CD14-positive monocyte (primary cell): Measurements from ENCODE around the gene ASCC3. TPM values are rescaled to one million over a fixed set of nuclear protein-coding genes. Genes with fewer than 3 reads are reported as not detected.

Experiments used
- DNase-seq, 3 donors: peaks; one replicate each; pipeline ENCODE4 v3.0.0-alpha.2; 2011 to 2022
- H2AFZ ChIP-seq: 2 replicates; pipeline ENCODE4 v1.6.0; 2012; ENCODE audit warnings: mild to moderate bottlenecking, low read depth, low read length, inconsistent platforms; ENCODE audit not compliant: insufficient read depth, poor library complexity, severe bottlenecking
- H3K27ac ChIP-seq, 2 donors: 1 replicate in 1 of 2; 2 replicates in 1 of 2; pipeline ENCODE4 v1.5.1; 2012 to 2013; ENCODE audit warnings: low read length in 2 of 2, control low read depth in 1 of 2, inconsistent platforms in 1 of 2, low read depth in 1 of 2, mild to moderate bottlenecking in 1 of 2
- H3K27me3 ChIP-seq, 2 donors: one replicate each; pipeline versions ENCODE4 v1.6.0 to v1.6.1; 2011 to 2013; ENCODE audit warnings: low read length in 2 of 2; ENCODE audit not compliant: control insufficient read depth in 2 of 2, insufficient read depth in 2 of 2
- H3K36me3 ChIP-seq, 2 donors: replicated peaks in 1 of 2; 1 replicate in 1 of 2; 2 replicates in 1 of 2; pipeline versions ENCODE4 v1.5.1 to v1.6.1; 2012 to 2013; ENCODE audit warnings: low read length in 2 of 2, control low read depth in 1 of 2, inconsistent platforms in 1 of 2, mild to moderate bottlenecking in 1 of 2; ENCODE audit not compliant: insufficient read depth in 2 of 2, control insufficient read depth in 1 of 2
- H3K4me1 ChIP-seq, 2 donors: 1 replicate in 1 of 2; 2 replicates in 1 of 2; pipeline versions ENCODE4 v1.5.1 to v1.6.1; 2012 to 2013; ENCODE audit warnings: low read length in 2 of 2, control low read depth in 1 of 2, inconsistent platforms in 1 of 2, mild to moderate bottlenecking in 1 of 2, moderate library complexity in 1 of 2; ENCODE audit not compliant: insufficient read depth in 2 of 2, control insufficient read depth in 1 of 2
- H3K4me2 ChIP-seq: replicated peaks from 2 replicates; pipeline ENCODE3; 2012; ENCODE audit warnings: low read length, moderate library complexity, mild to moderate bottlenecking; ENCODE audit not compliant: poor library complexity, severe bottlenecking; ENCODE audit errors: extremely low read depth
- H3K4me3 ChIP-seq, 3 experiments: fragments of 200-600 bp in 1 of 3; sonication (generic) in 1 of 3; replicated peaks in 1 of 3; 1 replicate in 2 of 3; 2 replicates in 1 of 3; pipeline ENCODE4 v1.5.1; 2011 to 2013; ENCODE audit warnings: low read length in 3 of 3, mild to moderate bottlenecking in 3 of 3, control low read depth in 2 of 3, low read depth in 2 of 3, inconsistent platforms in 1 of 3, moderate library complexity in 1 of 3
- H3K79me2 ChIP-seq: 2 replicates; pipeline ENCODE4 v1.6.0; 2012; ENCODE audit warnings: mild to moderate bottlenecking, control low read depth, inconsistent platforms, low read length, moderate library complexity; ENCODE audit not compliant: insufficient read depth
- H3K9ac ChIP-seq: 2 replicates; pipeline ENCODE4 v1.6.0; 2017; ENCODE audit warnings: low read length, mild to moderate bottlenecking; ENCODE audit not compliant: insufficient read depth, poor library complexity, severe bottlenecking
- H3K9me3 ChIP-seq, 2 donors: replicated peaks in 1 of 2; 1 replicate in 1 of 2; 2 replicates in 1 of 2; pipeline versions ENCODE4 v1.5.1 to v1.6.1; 2012 to 2013; ENCODE audit warnings: low read length in 2 of 2, control low read depth in 1 of 2; ENCODE audit not compliant: control insufficient read depth in 1 of 2, insufficient read depth in 1 of 2
- H4K20me1 ChIP-seq: 2 replicates; pipeline ENCODE4 v1.6.0; 2012; ENCODE audit warnings: mild to moderate bottlenecking, low read length, control low read depth, moderate library complexity; ENCODE audit not compliant: insufficient read depth
- H3K27ac Mint-ChIP-seq, 7 donors: one replicate each; pipeline ENCODE4 v1.8.0; 2020; ENCODE audit warnings: mild to moderate bottlenecking in 7 of 7, mixed read lengths in 7 of 7, moderate library complexity in 6 of 7, inconsistent platforms in 2 of 7
- H3K27me3 Mint-ChIP-seq, 3 donors: one replicate each; pipeline ENCODE4 v1.8.0; 2021 to 2022; ENCODE audit warnings: low read depth in 3 of 3, mild to moderate bottlenecking in 3 of 3, mixed read lengths in 3 of 3, moderate library complexity in 3 of 3, inconsistent platforms in 1 of 3
- H3K36me3 Mint-ChIP-seq, 2 donors: one replicate each; pipeline ENCODE4 v1.8.0; 2020; ENCODE audit warnings: mixed read lengths in 2 of 2, inconsistent platforms in 1 of 2, mild to moderate bottlenecking in 1 of 2
- H3K4me1 Mint-ChIP-seq: one replicate; pipeline ENCODE4 v1.8.0; 2020; ENCODE audit warnings: mild to moderate bottlenecking, mixed read lengths
- H3K4me3 Mint-ChIP-seq, 2 donors: one replicate each; pipeline ENCODE4 v1.8.0; 2020; ENCODE audit warnings: mild to moderate bottlenecking in 2 of 2, mixed read lengths in 2 of 2, moderate library complexity in 1 of 2
- H3K9me3 Mint-ChIP-seq, 7 donors: one replicate each; pipeline ENCODE4 v1.8.0; 2020 to 2022; ENCODE audit warnings: mixed read lengths in 7 of 7, mild to moderate bottlenecking in 6 of 7, moderate library complexity in 6 of 7, inconsistent platforms in 2 of 7
- WGBS: methylation state at CpG from one replicate; pipeline ENCODE4 v1.1.5; 2013; ENCODE audit warnings: missing lambda C conversion rate; ENCODE audit not compliant: insufficient coverage; 5-methylcytosine and 5-hydroxymethylcytosine counted together
- intact Hi-C, 2 donors: fragments of 100-400 bp; cut with micrococcal nuclease; formaldehyde crosslinking; loops; one replicate each; pipeline versions ENCODE4 v1.15.0 to v1.15.1; 2023
- polyA plus RNA-seq, 3 donors: library from polyadenylated mRNA; depleted of rRNA in 1 of 3; unstranded in 2 of 3; stranded (reverse) in 1 of 3; fragments of 300-500 nt in 2 of 3; fragments of >200 nt in 1 of 3; fragmentation: Illumina TruSeq in 2 of 3; gene quantifications; 1 replicate in 2 of 3; 2 replicates in 1 of 3; pipeline ENCODE4 v1.2.3, GENCODE V29; 2012 to 2021
- TF ChIP-seq, protein P1 (sequence below): fragments of 200-600 bp; IDR thresholded peaks from one replicate; pipeline ENCODE4 v1.8.0; 2022; ENCODE audit warnings: antibody characterized with exemption, mild to moderate bottlenecking

ASCC3 gene
- polyA plus RNA-seq, 3 donors = 6.4 to 12.9 (median 10.6) TPM

DNA sequence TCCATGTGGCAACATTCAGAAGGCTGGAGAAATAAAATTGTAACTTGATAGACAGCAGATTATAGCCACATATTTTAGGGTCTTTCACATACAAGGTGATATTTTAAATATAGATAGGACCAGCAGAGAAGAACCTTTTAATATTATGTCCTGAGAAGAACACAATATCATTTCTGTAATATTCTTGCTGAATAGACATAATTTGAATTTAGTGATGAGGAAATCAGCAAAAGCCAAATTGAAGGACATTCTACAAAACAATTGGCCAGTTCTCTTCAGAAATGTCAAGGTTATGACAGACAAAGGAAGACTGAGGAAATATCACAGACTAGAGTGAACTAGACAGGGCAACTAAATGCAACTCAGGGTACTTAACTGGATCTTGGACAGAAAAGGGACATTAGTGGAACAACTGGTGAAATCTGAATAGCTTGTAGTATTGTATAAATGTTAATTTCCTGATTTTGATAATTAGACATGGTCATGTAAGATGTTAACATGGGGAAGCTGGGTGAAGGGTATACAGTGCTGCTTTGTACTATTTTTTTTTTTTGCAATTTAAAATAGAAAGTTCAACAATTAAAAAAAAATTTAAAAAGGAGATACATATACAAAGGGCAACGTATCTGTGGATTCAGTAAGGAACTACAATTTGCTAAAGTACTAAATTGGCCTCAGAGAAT lies 281.9 kb downstream of the ASCC3 start:
- H3K9me3 Mint-ChIP-seq = peaks cover 0 to 2% (median 0%) of the 10 kb centered on the region in 7 donors
- no peaks in the 10 kb centered on the region for H3K27me3 Mint-ChIP-seq
- intact Hi-C loops = no loop called here
- no CpG with 5 or more reads among the region's 1 CpG for WGBS
- peaks cover 0 to 20% of the 10 kb centered on the region in 2 donors for H3K36me3 ChIP-seq
- TF ChIP-seq, protein P1, sequence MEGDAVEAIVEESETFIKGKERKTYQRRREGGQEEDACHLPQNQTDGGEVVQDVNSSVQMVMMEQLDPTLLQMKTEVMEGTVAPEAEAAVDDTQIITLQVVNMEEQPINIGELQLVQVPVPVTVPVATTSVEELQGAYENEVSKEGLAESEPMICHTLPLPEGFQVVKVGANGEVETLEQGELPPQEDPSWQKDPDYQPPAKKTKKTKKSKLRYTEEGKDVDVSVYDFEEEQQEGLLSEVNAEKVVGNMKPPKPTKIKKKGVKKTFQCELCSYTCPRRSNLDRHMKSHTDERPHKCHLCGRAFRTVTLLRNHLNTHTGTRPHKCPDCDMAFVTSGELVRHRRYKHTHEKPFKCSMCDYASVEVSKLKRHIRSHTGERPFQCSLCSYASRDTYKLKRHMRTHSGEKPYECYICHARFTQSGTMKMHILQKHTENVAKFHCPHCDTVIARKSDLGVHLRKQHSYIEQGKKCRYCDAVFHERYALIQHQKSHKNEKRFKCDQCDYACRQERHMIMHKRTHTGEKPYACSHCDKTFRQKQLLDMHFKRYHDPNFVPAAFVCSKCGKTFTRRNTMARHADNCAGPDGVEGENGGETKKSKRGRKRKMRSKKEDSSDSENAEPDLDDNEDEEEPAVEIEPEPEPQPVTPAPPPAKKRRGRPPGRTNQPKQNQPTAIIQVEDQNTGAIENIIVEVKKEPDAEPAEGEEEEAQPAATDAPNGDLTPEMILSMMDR = no peak
- no peak overlapping the region for H3K27ac ChIP-seq
- H3K4me1 Mint-ChIP-seq = no peaks in the 10 kb centered on the region
- peak overlapping the region in 1 of 7 donors; percentile 2 for H3K27ac Mint-ChIP-seq
- H3K4me2 ChIP-seq = no peak overlapping the region
- H3K79me2 ChIP-seq = no peaks in the 10 kb centered on the region
- H2AFZ ChIP-seq = no peak overlapping the region
- no peaks in the 10 kb centered on the region for H3K27me3 ChIP-seq
- H3K4me3 ChIP-seq = no peak overlapping the region
- no peak overlapping the region for H3K4me3 Mint-ChIP-seq
- H3K9ac ChIP-seq = no peak overlapping the region
- H4K20me1 ChIP-seq = no peaks in the 10 kb centered on the region
- peaks cover 41 to 50% of the 10 kb centered on the region in 2 donors for H3K36me3 Mint-ChIP-seq
- no peaks in the 10 kb centered on the region for H3K4me1 ChIP-seq
- DNase-seq = no peak
- H3K9me3 ChIP-seq = no peaks in the 10 kb centered on the region

DNA sequence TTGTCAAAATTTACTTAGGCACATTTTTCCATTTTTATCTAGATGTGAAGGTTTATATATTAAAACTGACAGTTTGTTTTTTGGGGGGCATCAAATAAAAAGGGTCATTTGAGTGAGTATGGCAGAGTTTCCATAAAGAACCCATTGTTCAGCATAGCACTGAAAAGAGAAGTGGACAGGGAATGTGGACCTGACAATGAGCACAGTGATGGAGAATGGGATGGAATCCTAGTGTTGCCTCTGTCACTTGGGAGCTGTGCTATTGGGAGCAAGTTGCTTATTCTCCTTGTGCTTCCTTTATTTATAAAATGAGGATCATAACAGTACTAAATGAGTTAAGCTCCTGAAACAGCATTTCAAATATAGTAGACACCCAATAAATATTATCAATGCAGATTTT lies 285.7 kb downstream of the ASCC3 start:
- Histone ChIP-seq H2AFZ (no peak overlapping the region), H3K9me3 (no peaks in the 10 kb centered on the region), H3K4me1 (no peaks in the 10 kb centered on the region), H3K4me2 (no peak overlapping the region), H3K36me3 (peaks cover 0 to 7% of the 10 kb centered on the region in 2 donors), H3K27me3 (no peaks in the 10 kb centered on the region), H3K27ac (no peak overlapping the region), H3K9ac (no peak overlapping the region), H4K20me1 (no peaks in the 10 kb centered on the region), H3K4me3 (no peak overlapping the region), H3K79me2 (no peaks in the 10 kb centered on the region)
- Mint-ChIP-seq H3K4me3 (no peak overlapping the region), H3K4me1 (no peaks in the 10 kb centered on the region), H3K9me3 (peaks cover 0 to 2% (median 0%) of the 10 kb centered on the region in 7 donors), H3K27me3 (no peaks in the 10 kb centered on the region), H3K27ac (no peak overlapping the region), H3K36me3 (peaks cover 25 to 34% of the 10 kb centered on the region in 2 donors)
- intact Hi-C loops = no loop called here
- TF ChIP-seq, protein P1 = no peak
- DNase-seq = no peak
